CD14-positive monocyte (primary cell): Measurements from ENCODE around the gene HAP1. TPM values are rescaled to one million over a fixed set of nuclear protein-coding genes. Genes with fewer than 3 reads are reported as not detected.

ENCODE experiments used
- DNase-seq, 3 donors: peaks; one replicate each; pipeline ENCODE4 v3.0.0-alpha.2; 2011 to 2022
- H2AFZ ChIP-seq: 2 replicates; pipeline ENCODE4 v1.6.0; 2012; ENCODE audit warnings: mild to moderate bottlenecking, low read depth, low read length, inconsistent platforms; ENCODE audit not compliant: insufficient read depth, poor library complexity, severe bottlenecking
- H3K27ac ChIP-seq, 2 donors: 1 replicate in 1 of 2; 2 replicates in 1 of 2; pipeline ENCODE4 v1.5.1; 2012 to 2013; ENCODE audit warnings: low read length in 2 of 2, control low read depth in 1 of 2, inconsistent platforms in 1 of 2, low read depth in 1 of 2, mild to moderate bottlenecking in 1 of 2
- H3K27me3 ChIP-seq, 2 donors: one replicate each; pipeline versions ENCODE4 v1.6.0 to v1.6.1; 2011 to 2013; ENCODE audit warnings: low read length in 2 of 2; ENCODE audit not compliant: control insufficient read depth in 2 of 2, insufficient read depth in 2 of 2
- H3K36me3 ChIP-seq, 2 donors: replicated peaks in 1 of 2; 1 replicate in 1 of 2; 2 replicates in 1 of 2; pipeline versions ENCODE4 v1.5.1 to v1.6.1; 2012 to 2013; ENCODE audit warnings: low read length in 2 of 2, control low read depth in 1 of 2, inconsistent platforms in 1 of 2, mild to moderate bottlenecking in 1 of 2; ENCODE audit not compliant: insufficient read depth in 2 of 2, control insufficient read depth in 1 of 2
- H3K4me1 ChIP-seq, 2 donors: 1 replicate in 1 of 2; 2 replicates in 1 of 2; pipeline versions ENCODE4 v1.5.1 to v1.6.1; 2012 to 2013; ENCODE audit warnings: low read length in 2 of 2, control low read depth in 1 of 2, inconsistent platforms in 1 of 2, mild to moderate bottlenecking in 1 of 2, moderate library complexity in 1 of 2; ENCODE audit not compliant: insufficient read depth in 2 of 2, control insufficient read depth in 1 of 2
- H3K4me2 ChIP-seq: replicated peaks from 2 replicates; pipeline ENCODE3; 2012; ENCODE audit warnings: low read length, moderate library complexity, mild to moderate bottlenecking; ENCODE audit not compliant: poor library complexity, severe bottlenecking; ENCODE audit errors: extremely low read depth
- H3K4me3 ChIP-seq, 3 experiments: fragments of 200-600 bp in 1 of 3; sonication (generic) in 1 of 3; replicated peaks in 1 of 3; 1 replicate in 2 of 3; 2 replicates in 1 of 3; pipeline ENCODE4 v1.5.1; 2011 to 2013; ENCODE audit warnings: low read length in 3 of 3, mild to moderate bottlenecking in 3 of 3, control low read depth in 2 of 3, low read depth in 2 of 3, inconsistent platforms in 1 of 3, moderate library complexity in 1 of 3
- H3K79me2 ChIP-seq: 2 replicates; pipeline ENCODE4 v1.6.0; 2012; ENCODE audit warnings: mild to moderate bottlenecking, control low read depth, inconsistent platforms, low read length, moderate library complexity; ENCODE audit not compliant: insufficient read depth
- H3K9ac ChIP-seq: 2 replicates; pipeline ENCODE4 v1.6.0; 2017; ENCODE audit warnings: low read length, mild to moderate bottlenecking; ENCODE audit not compliant: insufficient read depth, poor library complexity, severe bottlenecking
- H3K9me3 ChIP-seq, 2 donors: replicated peaks in 1 of 2; 1 replicate in 1 of 2; 2 replicates in 1 of 2; pipeline versions ENCODE4 v1.5.1 to v1.6.1; 2012 to 2013; ENCODE audit warnings: low read length in 2 of 2, control low read depth in 1 of 2; ENCODE audit not compliant: control insufficient read depth in 1 of 2, insufficient read depth in 1 of 2
- H4K20me1 ChIP-seq: 2 replicates; pipeline ENCODE4 v1.6.0; 2012; ENCODE audit warnings: mild to moderate bottlenecking, low read length, control low read depth, moderate library complexity; ENCODE audit not compliant: insufficient read depth
- H3K27ac Mint-ChIP-seq, 7 donors: one replicate each; pipeline ENCODE4 v1.8.0; 2020; ENCODE audit warnings: mild to moderate bottlenecking in 7 of 7, mixed read lengths in 7 of 7, moderate library complexity in 6 of 7, inconsistent platforms in 2 of 7
- H3K27me3 Mint-ChIP-seq, 3 donors: one replicate each; pipeline ENCODE4 v1.8.0; 2021 to 2022; ENCODE audit warnings: low read depth in 3 of 3, mild to moderate bottlenecking in 3 of 3, mixed read lengths in 3 of 3, moderate library complexity in 3 of 3, inconsistent platforms in 1 of 3
- H3K36me3 Mint-ChIP-seq, 2 donors: one replicate each; pipeline ENCODE4 v1.8.0; 2020; ENCODE audit warnings: mixed read lengths in 2 of 2, inconsistent platforms in 1 of 2, mild to moderate bottlenecking in 1 of 2
- H3K4me1 Mint-ChIP-seq: one replicate; pipeline ENCODE4 v1.8.0; 2020; ENCODE audit warnings: mild to moderate bottlenecking, mixed read lengths
- H3K4me3 Mint-ChIP-seq, 2 donors: one replicate each; pipeline ENCODE4 v1.8.0; 2020; ENCODE audit warnings: mild to moderate bottlenecking in 2 of 2, mixed read lengths in 2 of 2, moderate library complexity in 1 of 2
- H3K9me3 Mint-ChIP-seq, 7 donors: one replicate each; pipeline ENCODE4 v1.8.0; 2020 to 2022; ENCODE audit warnings: mixed read lengths in 7 of 7, mild to moderate bottlenecking in 6 of 7, moderate library complexity in 6 of 7, inconsistent platforms in 2 of 7
- WGBS: methylation state at CpG from one replicate; pipeline ENCODE4 v1.1.5; 2013; ENCODE audit warnings: missing lambda C conversion rate; ENCODE audit not compliant: insufficient coverage; 5-methylcytosine and 5-hydroxymethylcytosine counted together
- intact Hi-C, 2 donors: fragments of 100-400 bp; cut with micrococcal nuclease; formaldehyde crosslinking; loops; one replicate each; pipeline versions ENCODE4 v1.15.0 to v1.15.1; 2023
- polyA plus RNA-seq, 3 donors: library from polyadenylated mRNA; depleted of rRNA in 1 of 3; unstranded in 2 of 3; stranded (reverse) in 1 of 3; fragments of 300-500 nt in 2 of 3; fragments of >200 nt in 1 of 3; fragmentation: Illumina TruSeq in 2 of 3; gene quantifications; 1 replicate in 2 of 3; 2 replicates in 1 of 3; pipeline ENCODE4 v1.2.3, GENCODE V29; 2012 to 2021
- TF ChIP-seq, protein P1 (sequence below): fragments of 200-600 bp; IDR thresholded peaks from one replicate; pipeline ENCODE4 v1.8.0; 2022; ENCODE audit warnings: antibody characterized with exemption, mild to moderate bottlenecking

Gene HAP1
- polyA plus RNA-seq, 3 donors: not detected

DNA sequence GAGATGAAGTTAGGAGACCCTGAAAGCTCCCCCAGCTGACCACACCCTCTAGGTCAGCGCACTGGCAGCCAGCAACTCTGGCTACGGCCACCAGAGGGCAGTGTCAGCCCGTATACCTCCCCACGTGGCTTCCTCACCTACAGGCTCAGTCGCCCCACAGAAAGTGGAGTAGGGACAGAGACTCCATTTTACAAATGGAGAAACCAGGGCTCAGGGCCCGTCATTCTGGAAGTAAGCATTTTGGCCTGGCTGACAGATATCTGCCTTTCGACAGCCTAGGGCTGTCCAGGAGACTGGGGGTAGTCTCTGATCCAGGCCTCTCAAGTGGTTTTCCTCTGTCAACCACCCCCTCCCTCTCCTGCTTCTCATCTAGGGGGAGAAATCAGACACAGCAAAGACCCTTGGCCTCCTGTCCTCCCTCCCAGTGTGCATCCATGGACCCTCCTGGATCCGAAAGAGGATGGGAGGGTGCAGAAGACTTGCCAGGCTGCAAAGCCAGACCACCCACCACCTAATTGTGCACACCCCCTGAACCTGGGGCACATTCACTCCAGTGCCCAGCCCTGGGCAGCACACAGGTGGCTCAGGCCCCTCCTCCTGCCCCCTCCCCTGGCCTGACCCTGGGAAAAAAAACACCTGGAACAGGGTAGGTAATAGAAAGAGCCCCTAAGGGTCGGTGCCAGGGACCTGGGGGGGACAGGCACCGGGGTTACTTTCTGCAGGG is 3.8 kb upstream of the HAP1 start:
- peak; percentile 73 to 80 (median 77) for DNase-seq
- H3K27me3 ChIP-seq: peaks cover 19 to 38% of the 10 kb centered on the region in 2 donors
- no peak overlapping the region for H3K27ac Mint-ChIP-seq
- no peak overlapping the region for H3K4me2 ChIP-seq
- intact Hi-C loops: loop anchor here (1.0 to 2.0 kb wide), 2 partner anchors 63 kb away; no protein-coding TSS in a partner anchor
- H3K27ac ChIP-seq: no peak overlapping the region
- WGBS: no CpG with 5 or more reads among the region's 10 CpGs
- TF ChIP-seq, protein P1, sequence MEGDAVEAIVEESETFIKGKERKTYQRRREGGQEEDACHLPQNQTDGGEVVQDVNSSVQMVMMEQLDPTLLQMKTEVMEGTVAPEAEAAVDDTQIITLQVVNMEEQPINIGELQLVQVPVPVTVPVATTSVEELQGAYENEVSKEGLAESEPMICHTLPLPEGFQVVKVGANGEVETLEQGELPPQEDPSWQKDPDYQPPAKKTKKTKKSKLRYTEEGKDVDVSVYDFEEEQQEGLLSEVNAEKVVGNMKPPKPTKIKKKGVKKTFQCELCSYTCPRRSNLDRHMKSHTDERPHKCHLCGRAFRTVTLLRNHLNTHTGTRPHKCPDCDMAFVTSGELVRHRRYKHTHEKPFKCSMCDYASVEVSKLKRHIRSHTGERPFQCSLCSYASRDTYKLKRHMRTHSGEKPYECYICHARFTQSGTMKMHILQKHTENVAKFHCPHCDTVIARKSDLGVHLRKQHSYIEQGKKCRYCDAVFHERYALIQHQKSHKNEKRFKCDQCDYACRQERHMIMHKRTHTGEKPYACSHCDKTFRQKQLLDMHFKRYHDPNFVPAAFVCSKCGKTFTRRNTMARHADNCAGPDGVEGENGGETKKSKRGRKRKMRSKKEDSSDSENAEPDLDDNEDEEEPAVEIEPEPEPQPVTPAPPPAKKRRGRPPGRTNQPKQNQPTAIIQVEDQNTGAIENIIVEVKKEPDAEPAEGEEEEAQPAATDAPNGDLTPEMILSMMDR: peak; percentile 97
- peaks cover 6 to 8% of the 10 kb centered on the region in 2 donors for H3K4me1 ChIP-seq
- no peaks in the 10 kb centered on the region for H3K79me2 ChIP-seq
- H3K36me3 ChIP-seq: no peaks in the 10 kb centered on the region
- H3K4me1 Mint-ChIP-seq: peaks cover 7% of the 10 kb centered on the region
- H3K36me3 Mint-ChIP-seq: peaks cover 0 to 5% of the 10 kb centered on the region in 2 donors
- H3K4me3 Mint-ChIP-seq: peak overlapping the region in 1 of 2 donors; percentile 48
- H3K27me3 Mint-ChIP-seq: peaks cover 36 to 48% (median 46%) of the 10 kb centered on the region in 3 donors
- peaks cover 0 to 10% (median 2%) of the 10 kb centered on the region in 7 donors for H3K9me3 Mint-ChIP-seq
- no peak overlapping the region for H3K4me3 ChIP-seq
- H4K20me1 ChIP-seq: no peaks in the 10 kb centered on the region
- H2AFZ ChIP-seq: peak overlapping the region; percentile 40
- H3K9ac ChIP-seq: no peak overlapping the region
- H3K9me3 ChIP-seq: no peaks in the 10 kb centered on the region

DNA sequence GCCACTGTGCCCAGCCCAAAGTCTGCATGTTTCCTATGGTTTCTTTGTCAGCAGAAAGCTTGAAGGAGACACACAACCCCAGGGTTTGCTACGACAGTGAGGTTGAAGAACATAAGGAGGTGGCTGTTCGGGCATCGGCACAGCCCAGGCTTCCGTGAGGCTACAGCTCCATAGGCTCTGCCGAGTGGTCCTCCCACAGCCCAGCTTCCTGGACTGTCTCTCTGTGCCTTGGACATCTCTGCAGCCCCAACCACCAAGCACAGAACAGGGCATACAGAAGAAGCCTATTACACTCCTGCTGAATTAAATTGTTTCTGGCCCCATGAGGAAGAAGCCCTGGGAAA is 3.2 kb upstream of the HAP1 start:
- H3K36me3 ChIP-seq: no peaks in the 10 kb centered on the region

More for the DNA sequence above, 3.2 kb upstream of the HAP1 start:
- H3K27ac Mint-ChIP-seq: no peak overlapping the region
- Histone ChIP-seq H3K4me3 (no peak overlapping the region), H3K27me3 (peaks cover 21 to 44% of the 10 kb centered on the region in 2 donors), H3K9me3 (no peaks in the 10 kb centered on the region), H4K20me1 (no peaks in the 10 kb centered on the region), H3K9ac (no peak overlapping the region), H2AFZ (no peak overlapping the region), H3K27ac (no peak overlapping the region), H3K4me2 (no peak overlapping the region), H3K79me2 (no peaks in the 10 kb centered on the region), H3K4me1 (peaks cover 6 to 8% of the 10 kb centered on the region in 2 donors)
- peaks cover 0 to 12% (median 2%) of the 10 kb centered on the region in 7 donors for H3K9me3 Mint-ChIP-seq
- no peak for DNase-seq
- peak overlapping the region in 1 of 2 donors; percentile 48 for H3K4me3 Mint-ChIP-seq
- H3K27me3 Mint-ChIP-seq: peaks cover 41 to 54% (median 52%) of the 10 kb centered on the region in 3 donors
- TF ChIP-seq, protein P1: no peak
- H3K36me3 Mint-ChIP-seq: peaks cover 0 to 5% of the 10 kb centered on the region in 2 donors
- intact Hi-C loops: loop anchor here (1.0 to 2.0 kb wide), 2 partner anchors 63 to 64 kb away; no protein-coding TSS in a partner anchor
- WGBS: 50% methylated on average over 5 of the region's 5 CpGs
- H3K4me1 Mint-ChIP-seq: peaks cover 7% of the 10 kb centered on the region
